T-helper 17 cell (primary cell): ENCODE data around the gene TRERF1. TPM values are rescaled to one million over a fixed set of nuclear protein-coding genes. Genes with fewer than 3 reads are reported as not detected.
"Not testable (repeated sequence)": the region's sequence is repeated elsewhere in the genome, so short reads cannot be mapped to it uniquely, and the experiment has no call there.

Experiments
- ATAC-seq: fragments of 150-1000 bp; cut with Tn5 transposase; 2 replicates; pipeline ENCODE4 v1.10.0; 2021; ENCODE audit warnings: mild to moderate bottlenecking, moderate library complexity
- DNase-seq, 3 donors: peaks; one replicate each; pipeline versions ENCODE4 v3.0.0 to v3.0.0-alpha.2; 2020 to 2021
- H3K9me3 ChIP-seq: one replicate; pipeline ENCODE4 v1.7.0; 2013; ENCODE audit warnings: low read length, mild to moderate bottlenecking; ENCODE audit not compliant: control insufficient read depth, poor library complexity, severe bottlenecking
- H3K27ac Mint-ChIP-seq: one replicate; pipeline ENCODE4 v1.8.0; 2022; ENCODE audit warnings: mild to moderate bottlenecking, moderate library complexity, mixed read lengths
- H3K27me3 Mint-ChIP-seq: one replicate; pipeline ENCODE4 v1.8.0; 2022; ENCODE audit warnings: mixed read lengths
- H3K36me3 Mint-ChIP-seq: one replicate; pipeline ENCODE4 v1.8.0; 2022; ENCODE audit warnings: low read depth, mixed read lengths
- H3K4me1 Mint-ChIP-seq: one replicate; pipeline ENCODE4 v1.8.0; 2022; ENCODE audit warnings: mild to moderate bottlenecking, mixed read lengths
- H3K4me3 Mint-ChIP-seq: one replicate; pipeline ENCODE4 v1.8.0; 2022; ENCODE audit warnings: mild to moderate bottlenecking, moderate library complexity, mixed read lengths
- total RNA-seq, 4 donors: library from RNA in 2 of 4; stranded (reverse) in 2 of 4; gene quantifications; one replicate each; pipeline ENCODE4 v1.2.3 and lab custom pipeline; 2022 to 2026

The TRERF1 gene
- total RNA-seq, 2 donors from 2014 or later = 28.6 to 31.2 TPM

GRCh38 chr6:42211726-42212125 is 240.0 kb downstream of the TRERF1 start:
- ATAC-seq = no peak
- no peaks in the 10 kb centered on the region for H3K9me3 ChIP-seq
- Mint-ChIP-seq H3K36me3 (no peaks in the 10 kb centered on the region), H3K4me3 (no peak overlapping the region), H3K27ac (no peak overlapping the region), H3K4me1 (peaks cover 9% of the 10 kb centered on the region), H3K27me3 (no peaks in the 10 kb centered on the region)
- DNase-seq = no peak

- Mint-ChIP-seq H3K27me3 (no peaks in the 10 kb centered on the region), H3K36me3 (no peaks in the 10 kb centered on the region), H3K4me3 (no peak overlapping the region), H3K4me1 (peaks cover 6% of the 10 kb centered on the region), H3K27ac (no peak overlapping the region)
- DNase-seq (no peak), ATAC-seq (no peak)
- no peaks in the 10 kb centered on the region for H3K9me3 ChIP-seq
Observed at GRCh38 chr6:42210551-42210950, 241.2 kb downstream of the TRERF1 start.

- not testable (repeated sequence) for H3K27ac Mint-ChIP-seq, H3K9me3 ChIP-seq, H3K36me3 Mint-ChIP-seq, H3K4me1 Mint-ChIP-seq, H3K4me3 Mint-ChIP-seq, H3K27me3 Mint-ChIP-seq, DNase-seq, ATAC-seq
Observed at GRCh38 chr6:42207559-42207958, 244.2 kb downstream of the TRERF1 start.

GRCh38 chr6:42204768-42205282 is 246.9 kb downstream of the TRERF1 start:
- Mint-ChIP-seq H3K36me3 (peaks cover 3% of the 10 kb centered on the region), H3K4me1 (no peaks in the 10 kb centered on the region)

GRCh38 chr6:42203183-42203582 is 248.5 kb downstream of the TRERF1 start:
- Mint-ChIP-seq H3K36me3 (peaks cover 3% of the 10 kb centered on the region), H3K27ac (no peak overlapping the region), H3K4me1 (no peaks in the 10 kb centered on the region), H3K27me3 (no peaks in the 10 kb centered on the region), H3K4me3 (no peak overlapping the region)
- ATAC-seq = no peak
- no peak for DNase-seq
- no peaks in the 10 kb centered on the region for H3K9me3 ChIP-seq

More at GRCh38 chr6:42204768-42205282, 246.9 kb downstream of the TRERF1 start:
- H3K4me3 Mint-ChIP-seq = no peak overlapping the region
- ATAC-seq (no peak), DNase-seq (no peak)
- no peaks in the 10 kb centered on the region for H3K27me3 Mint-ChIP-seq
- no peaks in the 10 kb centered on the region for H3K9me3 ChIP-seq
- H3K27ac Mint-ChIP-seq = no peak overlapping the region

- H3K27ac Mint-ChIP-seq, DNase-seq, H3K36me3 Mint-ChIP-seq, H3K9me3 ChIP-seq, H3K4me1 Mint-ChIP-seq, H3K27me3 Mint-ChIP-seq, ATAC-seq, H3K4me3 Mint-ChIP-seq: not testable (repeated sequence)
Observed at GRCh38 chr6:42202131-42202915, 249.4 kb downstream of the TRERF1 start.

- peaks cover 3% of the 10 kb centered on the region for H3K36me3 Mint-ChIP-seq
Observed at GRCh38 chr6:42201382-42201781, 250.3 kb downstream of the TRERF1 start.

GRCh38 chr6:42200035-42200434 is 251.7 kb downstream of the TRERF1 start:
- Mint-ChIP-seq H3K4me1 (no peaks in the 10 kb centered on the region), H3K27ac (no peak overlapping the region), H3K4me3 (no peak overlapping the region), H3K36me3 (peaks cover 3% of the 10 kb centered on the region), H3K27me3 (no peaks in the 10 kb centered on the region)
- DNase-seq = no peak
- no peaks in the 10 kb centered on the region for H3K9me3 ChIP-seq
- ATAC-seq = no peak

More at GRCh38 chr6:42201382-42201781, 250.3 kb downstream of the TRERF1 start:
- ATAC-seq (no peak), DNase-seq (no peak)
- no peaks in the 10 kb centered on the region for H3K9me3 ChIP-seq
- Mint-ChIP-seq H3K27ac (no peak overlapping the region), H3K4me1 (no peaks in the 10 kb centered on the region), H3K4me3 (no peak overlapping the region), H3K27me3 (no peaks in the 10 kb centered on the region)

GRCh38 chr6:42199106-42199981 is 252.4 kb downstream of the TRERF1 start:
- H3K36me3 Mint-ChIP-seq = peaks cover 3% of the 10 kb centered on the region
- H3K4me1 Mint-ChIP-seq = peaks cover under 1% of the 10 kb centered on the region
- no peak overlapping the region for H3K27ac Mint-ChIP-seq
- H3K4me3 Mint-ChIP-seq = no peak overlapping the region
- no peaks in the 10 kb centered on the region for H3K27me3 Mint-ChIP-seq
- DNase-seq = no peak
- ATAC-seq = no peak
- no peaks in the 10 kb centered on the region for H3K9me3 ChIP-seq

GRCh38 chr6:42197555-42198362 is 254.0 kb downstream of the TRERF1 start:
- H3K27me3 Mint-ChIP-seq = no peaks in the 10 kb centered on the region
- ATAC-seq = peak; percentile 66
- no peak overlapping the region for H3K4me3 Mint-ChIP-seq
- DNase-seq = no peak
- no peak overlapping the region for H3K27ac Mint-ChIP-seq
- no peaks in the 10 kb centered on the region for H3K9me3 ChIP-seq
- H3K36me3 Mint-ChIP-seq = peaks cover 5% of the 10 kb centered on the region
- H3K4me1 Mint-ChIP-seq = peaks cover 3% of the 10 kb centered on the region

GRCh38 chr6:42195415-42195814 is 256.3 kb downstream of the TRERF1 start:
- Mint-ChIP-seq H3K36me3 (peaks cover 3% of the 10 kb centered on the region), H3K27me3 (no peaks in the 10 kb centered on the region), H3K4me1 (peaks cover 3% of the 10 kb centered on the region), H3K4me3 (no peak overlapping the region), H3K27ac (no peak overlapping the region)
- no peaks in the 10 kb centered on the region for H3K9me3 ChIP-seq
- DNase-seq = no peak
- ATAC-seq = no peak

GRCh38 chr6:42194056-42194455 is 257.7 kb downstream of the TRERF1 start:
- no peak overlapping the region for H3K4me3 Mint-ChIP-seq
- H3K4me1 Mint-ChIP-seq = peaks cover 3% of the 10 kb centered on the region
- DNase-seq (no peak), ATAC-seq (no peak)
- no peaks in the 10 kb centered on the region for H3K9me3 ChIP-seq
- no peak overlapping the region for H3K27ac Mint-ChIP-seq
- peaks cover 3% of the 10 kb centered on the region for H3K36me3 Mint-ChIP-seq
- H3K27me3 Mint-ChIP-seq = no peaks in the 10 kb centered on the region

GRCh38 chr6:42193491-42193894 is 258.2 kb downstream of the TRERF1 start:
- H3K4me1 Mint-ChIP-seq = peaks cover 3% of the 10 kb centered on the region

More at GRCh38 chr6:42193491-42193894, 258.2 kb downstream of the TRERF1 start:
- Mint-ChIP-seq H3K27ac (no peak overlapping the region), H3K4me3 (no peak overlapping the region), H3K27me3 (no peaks in the 10 kb centered on the region), H3K36me3 (peaks cover 3% of the 10 kb centered on the region)
- no peaks in the 10 kb centered on the region for H3K9me3 ChIP-seq
- ATAC-seq = no peak
- no peak for DNase-seq
